GM12878 (cell line): Measurements from ENCODE around the gene ALB. TPM values are rescaled to one million over a fixed set of nuclear protein-coding genes. Genes with fewer than 3 reads are reported as not detected.

Source experiments
- ATAC-seq: fragments of 200-7000 bp; cut with Tn5 transposase; 3 replicates; pipeline ENCODE4 v1.9.1; 2020; ENCODE audit warnings: mild to moderate bottlenecking, moderate library complexity
- BruUV-seq: library from RNA; stranded (reverse); fragments of 400-500 nt; replicated peaks from 2 replicates; lab custom pipeline; 2021; lab: Mats Ljungman, UMichigan
- CTCF ChIA-PET: fragments of 300-600 bp; sonication (Branson Sonifier 250); formaldehyde crosslinking; extraction: SDS; loops from one replicate; lab custom pipeline; 2021; ENCODE audit warnings: inconsistent platforms; lab: Yijun Ruan, JAX
- POLR2A ChIA-PET: fragments of 350-600 bp; formaldehyde crosslinking; extraction: SDS; loops from one replicate; lab custom pipeline; 2021; ENCODE audit warnings: inconsistent platforms; lab: Charles Lee
- RAD21 ChIA-PET: fragments of 300-600 bp; sonication (Branson Sonifier 250); formaldehyde crosslinking; loops from one replicate; lab custom pipeline; 2023; ENCODE audit warnings: antibody characterized with exemption; ENCODE audit not compliant: unreplicated experiment; lab: Charles Lee
- SMC1A ChIA-PET: fragments of 300-600 bp; sonication (Branson Sonifier 250); formaldehyde crosslinking; loops from one replicate; lab custom pipeline; 2023; ENCODE audit not compliant: unreplicated experiment, uncharacterized antibody; lab: Charles Lee
- DNase-seq: peaks from one replicate; pipeline ENCODE4 v3.0.0-alpha.2; 2011; ENCODE audit warnings: low read depth, low spot score
- FAIRE-seq: peaks from 3 replicates; lab custom pipeline; 2011; peaks lifted over from hg19 to GRCh38; lab: Jason Lieb, UNC
- H2AFZ ChIP-seq: 2 replicates; pipeline ENCODE4 v1.6.0; 2011; ENCODE audit warnings: low read depth, low read length, control low read depth; ENCODE audit not compliant: control insufficient read depth
- H3K27ac ChIP-seq: 2 replicates; pipeline ENCODE4 v1.5.1; 2011; ENCODE audit warnings: control low read depth; ENCODE audit not compliant: control insufficient read depth, insufficient read depth
- H3K27me3 ChIP-seq, 2 experiments: replicated peaks in 1 of 2; 2 replicates each; pipeline versions ENCODE4 v1.6.0 to v1.6.1; 2011; ENCODE audit warnings: low read length in 1 of 2; ENCODE audit not compliant: control insufficient read depth in 2 of 2, insufficient read depth in 2 of 2
- H3K36me3 ChIP-seq, 2 experiments: 2 replicates each; pipeline ENCODE4 v1.5.1; 2011; ENCODE audit warnings: low read length in 1 of 2; ENCODE audit not compliant: control insufficient read depth in 2 of 2, insufficient read depth in 2 of 2
- H3K4me1 ChIP-seq: 2 replicates; pipeline ENCODE4 v1.6.1; 2011; ENCODE audit warnings: mild to moderate bottlenecking, low read length, moderate library complexity, mixed read lengths; ENCODE audit not compliant: control insufficient read depth, insufficient read depth
- H3K4me2 ChIP-seq: 2 replicates; pipeline ENCODE4 v1.6.0; 2011; ENCODE audit warnings: control low read depth; ENCODE audit not compliant: control insufficient read depth, insufficient read depth
- H3K4me3 ChIP-seq: fragments of 200-600 bp; sonication (generic); 2 replicates; pipeline ENCODE4 v1.5.1; 2016
- H3K79me2 ChIP-seq: 2 replicates; pipeline ENCODE4 v1.6.0; 2011; ENCODE audit warnings: low read length; ENCODE audit not compliant: control insufficient read depth, insufficient read depth
- H3K9ac ChIP-seq: 2 replicates; pipeline ENCODE4 v1.8.0; 2011; ENCODE audit warnings: low read length, control low read depth, mixed read lengths; ENCODE audit not compliant: control insufficient read depth, insufficient read depth
- H3K9me3 ChIP-seq: replicated peaks from 3 replicates; pipeline ENCODE4 v1.5.1; 2011; ENCODE audit warnings: mild to moderate bottlenecking, low read length; ENCODE audit not compliant: control insufficient read depth, insufficient read depth
- H4K20me1 ChIP-seq: 2 replicates; pipeline ENCODE4 v1.6.0; 2011; ENCODE audit not compliant: control insufficient read depth, insufficient read depth
- CREB1 ChIP-seq: IDR thresholded peaks from 2 replicates; pipeline ENCODE4 v1.6.1; 2012; ENCODE audit warnings: low read depth, mild to moderate bottlenecking, inconsistent platforms
- E2F8 ChIP-seq: fragments of 450-650 bp; IDR thresholded peaks from 2 replicates; pipeline ENCODE4 v1.6.1; 2018; ENCODE audit warnings: mild to moderate bottlenecking, low read depth, moderate library complexity; ENCODE audit not compliant: partially characterized antibody
- GATAD2B ChIP-seq: fragments of 450-650 bp; conservative IDR thresholded peaks from 2 replicates; pipeline ENCODE4 v1.6.1; 2017; ENCODE audit warnings: low read depth, mild to moderate bottlenecking, moderate library complexity
- HDGF ChIP-seq: fragments of 450-650 bp; IDR thresholded peaks from 2 replicates; pipeline ENCODE4 v1.6.1; 2016; ENCODE audit warnings: antibody characterized with exemption
- IKZF1 ChIP-seq: fragments of 450-650 bp; conservative IDR thresholded peaks from 2 replicates; pipeline ENCODE4 v1.6.1; 2017; ENCODE audit warnings: antibody characterized with exemption, mild to moderate bottlenecking
- IRF4 ChIP-seq: IDR thresholded peaks from 2 replicates; pipeline ENCODE4 v1.6.1; 2011; ENCODE audit warnings: low read depth, low read length
- PRDM15 ChIP-seq: fragments of 450-650 bp; formaldehyde crosslinking; IDR thresholded peaks from 2 replicates; pipeline ENCODE4 v1.4.0; 2020; ENCODE audit warnings: mild to moderate bottlenecking, moderate library complexity
- RUNX3 ChIP-seq: IDR thresholded peaks from 2 replicates; pipeline ENCODE4 v1.6.1; 2012; ENCODE audit warnings: low read length, inconsistent platforms
- SIX5 ChIP-seq: IDR thresholded peaks from 2 replicates; pipeline ENCODE4 v1.6.1; 2011; ENCODE audit warnings: mild to moderate bottlenecking, low read depth, low read length, moderate library complexity; ENCODE audit not compliant: severe bottlenecking
- SUPT20H ChIP-seq: IDR thresholded peaks from 2 replicates; pipeline ENCODE4 v1.6.1; 2011; ENCODE audit warnings: low read depth, mild to moderate bottlenecking, low read length, moderate library complexity, borderline replicate concordance; ENCODE audit not compliant: control insufficient read depth
- WRNIP1 ChIP-seq: IDR thresholded peaks from 2 replicates; pipeline ENCODE4 v1.6.1; 2011; ENCODE audit warnings: low read depth, low read length, improper control_type of control experiment, borderline replicate concordance
- ZNF24 ChIP-seq: fragments of 450-650 bp; IDR thresholded peaks from 2 replicates; pipeline ENCODE4 v1.6.1; 2017; ENCODE audit warnings: antibody characterized with exemption, mild to moderate bottlenecking
- WGBS: methylation state at CpG from one replicate; pipeline ENCODE4 v1.1.6; 2016; ENCODE audit warnings: low lambda C conversion rate; ENCODE audit not compliant: insufficient replicate concordance, insufficient coverage; ENCODE audit errors: missing lambda C conversion rate; 5-methylcytosine and 5-hydroxymethylcytosine counted together
- in situ Hi-C: fragments of 300-500 bp; cut with MboI; formaldehyde crosslinking; loops from 9 replicates; pipeline ENCODE4 v1.14.3; 2018; ENCODE audit warnings: mixed read lengths
- intact Hi-C: fragments of 100-400 bp; cut with micrococcal nuclease; formaldehyde crosslinking; loops from one replicate; pipeline ENCODE4 v1.14.2; 2022; ENCODE audit not compliant: unreplicated experiment
- polyA plus RNA-seq, 11 experiments: library from polyadenylated mRNA; depleted of rRNA in 4 of 11; unstranded in 6 of 11; stranded (reverse) in 5 of 11; fragments of >200 nt; fragmentation: Nextera tagmentation in 4 of 11; fragmentation: Illumina TruSeq in 1 of 11; extraction: Ambion mirVana in 4 of 11; extraction: Trizol in 1 of 11; gene quantifications; 1 replicate in 1 of 11; 2 replicates in 10 of 11; pipeline versions ENCODE4 v1.2.1 to v1.2.3, GENCODE V29; 2011 to 2016; ENCODE audit warnings: inconsistent platforms in 2 of 11, missing spikeins in 2 of 11, low read depth in 1 of 11
- total RNA-seq, 4 experiments: library from RNA; depleted of rRNA in 3 of 4; stranded (reverse); fragments of >200 nt in 3 of 4; fragmentation: Illumina TruSeq in 1 of 4; extraction: Trizol in 1 of 4; gene quantifications; 2 replicates each; pipeline versions ENCODE4 v1.2.1 to v1.2.3, GENCODE V29; 2013 to 2021

Gene ALB
- total and polyA plus RNA-seq, 10 of the 15 experiments (the other 5 are each of a cell fraction or from before 2014, with no cell fraction given): 0.05 to 29.0 TPM; not detected in 8

- Histone ChIP-seq H3K4me2 (no peak overlapping the region), H3K9ac (no peak overlapping the region), H3K36me3 (no peaks in the 10 kb centered on the region), H3K9me3 (no peaks in the 10 kb centered on the region), H3K79me2 (no peaks in the 10 kb centered on the region), H3K27me3 (no peaks in the 10 kb centered on the region), H2AFZ (no peak overlapping the region), H3K4me1 (no peaks in the 10 kb centered on the region), H3K4me3 (no peak overlapping the region), H4K20me1 (no peaks in the 10 kb centered on the region), H3K27ac (no peak overlapping the region)
- no TSS peak for BruUV-seq
- intact Hi-C loops (no loop called here), in situ Hi-C loops (no loop called here)
- TF ChIP-seq GATAD2B: no peak
- TF ChIP-seq SUPT20H: no peak
- no peak for TF ChIP-seq CREB1
- no peak for TF ChIP-seq PRDM15
- TF ChIP-seq E2F8: no peak
- no peak for TF ChIP-seq RUNX3
- no peak for TF ChIP-seq WRNIP1
- TF ChIP-seq IRF4: no peak
- no peak for TF ChIP-seq SIX5
- no peak for TF ChIP-seq HDGF
- TF ChIP-seq ZNF24: no peak
- TF ChIP-seq IKZF1: no peak
- FAIRE-seq: no peak
- 76% methylated on average over 3 of the region's 3 CpGs for WGBS
- no peak for ATAC-seq
- POLR2A ChIA-PET: no interaction called here
- SMC1A ChIA-PET: interaction anchor here (0.6 to 0.7 kb wide), 2 partner anchors 92 to 189 kb away, joined by 3 read pairs; no protein-coding TSS in a partner anchor
- no peak for DNase-seq
- CTCF ChIA-PET: interaction anchor here (1.5 kb wide), 1 partner anchor 157 kb away, joined by 3 read pairs; no protein-coding TSS in a partner anchor
- RAD21 ChIA-PET: interaction anchor here (1.0 kb wide), 1 partner anchor 108 kb away, joined by 3 read pairs; no protein-coding TSS in a partner anchor
These were observed 64.1 kb downstream of the ALB start for GRCh38 chr4:73468170-73468569.
